NCI-H460 (cell line): ENCODE measurements around the gene SLC13A3. TPM values are rescaled to one million over a fixed set of nuclear protein-coding genes. Genes with fewer than 3 reads are reported as not detected.
A peak's percentile ranks its signal among the peaks of the same experiment; 100 is the strongest.

Source experiments
- DNase-seq: peaks from one replicate; pipeline ENCODE4 v3.0.0-alpha.2; 2016; ENCODE audit warnings: low read depth; ENCODE audit errors: extremely low read depth
- total RNA-seq: library from RNA; depleted of rRNA; stranded (reverse); fragments of >200 nt; shearing (Covaris generic); gene quantifications from 2 replicates; pipeline ENCODE4 v1.2.3, GENCODE V29; 2014; rRNA removed

Gene SLC13A3
- total RNA-seq, 1 experiment from 2014 or later = not detected

DNA sequence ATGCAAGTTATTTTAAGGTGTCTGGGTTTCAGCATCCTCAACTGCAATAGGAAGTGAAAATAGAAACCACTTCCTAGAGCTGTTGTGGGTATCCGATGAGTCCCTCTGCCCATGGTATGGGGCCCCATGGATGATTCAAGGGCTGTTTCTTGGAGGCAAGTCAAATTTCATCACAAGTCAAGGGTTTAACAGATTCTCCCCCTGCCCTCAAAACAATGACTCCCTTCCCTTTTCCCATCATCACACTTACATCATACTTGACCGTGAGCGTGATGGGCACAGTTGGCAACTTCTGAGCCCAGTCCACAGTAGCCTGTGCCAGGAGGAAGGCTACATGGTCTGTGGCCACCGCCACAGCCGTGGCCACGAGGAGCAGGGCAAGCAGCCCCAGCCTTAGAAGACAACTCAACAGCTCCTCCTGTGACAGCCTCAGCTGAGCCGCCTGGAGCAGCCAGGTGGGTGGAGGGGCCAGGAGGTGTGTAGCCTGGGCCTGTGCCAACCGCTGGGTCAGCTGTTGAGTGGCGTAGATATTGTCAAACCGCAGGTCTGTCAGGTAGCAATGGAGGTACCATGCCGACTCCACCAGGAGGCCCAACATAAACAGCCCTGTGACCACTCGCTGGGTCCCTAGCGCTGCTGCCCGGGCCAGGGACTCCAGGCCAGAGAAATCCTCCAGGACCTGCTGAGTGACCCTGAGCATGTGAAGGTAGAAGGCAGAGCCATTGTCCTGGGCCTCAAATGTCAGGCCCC, 106.0 kb downstream of the SLC13A3 start:
- no peak for DNase-seq

DNA sequence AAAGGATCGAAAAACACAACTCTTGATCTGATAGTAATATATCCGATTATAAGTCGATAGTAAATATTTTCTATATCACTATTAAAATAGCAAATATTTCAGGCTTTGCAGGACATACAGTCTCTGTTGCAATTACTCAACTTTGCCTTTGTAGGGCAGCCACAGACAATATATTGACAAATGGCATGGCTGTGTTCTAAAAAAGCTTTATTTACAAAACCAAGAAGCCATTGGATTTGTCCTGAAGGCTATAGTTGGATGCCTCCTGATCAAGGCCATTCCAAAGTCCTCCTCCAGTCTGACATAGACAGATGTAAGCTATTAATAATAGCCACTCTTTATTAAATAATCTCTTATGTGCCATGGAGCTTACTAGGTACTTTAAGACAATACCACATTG, 106.7 kb downstream of the SLC13A3 start:
- no peak for DNase-seq

DNA sequence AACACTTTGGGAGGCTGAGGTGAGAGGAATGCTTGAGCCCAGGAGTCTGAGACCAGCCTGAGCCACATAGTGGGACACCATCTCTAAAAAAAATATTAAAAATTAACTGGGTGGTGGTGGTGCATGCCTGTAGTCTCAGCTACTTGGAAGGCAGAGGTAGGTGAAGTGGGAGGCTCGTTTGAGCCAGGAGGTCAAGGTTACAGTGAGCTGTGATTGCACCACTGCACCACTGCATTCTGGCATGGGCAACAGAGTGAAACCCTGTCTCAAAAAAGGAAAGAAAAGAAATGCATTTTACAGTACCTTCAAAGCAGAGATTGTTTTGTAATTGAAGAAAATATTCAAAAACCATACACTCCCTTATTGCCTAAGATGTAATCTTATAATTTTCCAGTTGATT, 107.3 kb downstream of the SLC13A3 start:
- no peak for DNase-seq

DNA sequence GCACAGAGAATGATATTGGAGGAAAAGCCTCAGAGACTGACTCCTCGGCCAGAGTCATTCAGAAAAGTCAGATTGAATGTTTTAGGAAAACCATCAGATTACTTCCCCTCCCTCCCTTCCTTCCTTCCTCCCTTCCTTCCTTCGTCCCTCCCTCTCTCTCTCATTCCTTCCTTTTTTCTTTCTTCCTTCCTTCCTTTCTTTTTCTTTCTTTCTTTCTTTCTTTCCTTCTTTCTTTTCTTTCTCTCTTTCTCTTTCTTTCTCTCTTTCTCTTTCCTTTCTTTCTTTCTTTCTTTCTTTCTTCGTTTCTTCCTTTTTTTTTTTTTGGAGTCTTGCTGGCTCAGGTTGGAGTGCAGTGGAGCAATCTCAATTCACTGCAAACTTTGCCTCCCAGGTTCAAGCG, 108.2 kb downstream of the SLC13A3 start:
- DNase-seq = no peak

DNA sequence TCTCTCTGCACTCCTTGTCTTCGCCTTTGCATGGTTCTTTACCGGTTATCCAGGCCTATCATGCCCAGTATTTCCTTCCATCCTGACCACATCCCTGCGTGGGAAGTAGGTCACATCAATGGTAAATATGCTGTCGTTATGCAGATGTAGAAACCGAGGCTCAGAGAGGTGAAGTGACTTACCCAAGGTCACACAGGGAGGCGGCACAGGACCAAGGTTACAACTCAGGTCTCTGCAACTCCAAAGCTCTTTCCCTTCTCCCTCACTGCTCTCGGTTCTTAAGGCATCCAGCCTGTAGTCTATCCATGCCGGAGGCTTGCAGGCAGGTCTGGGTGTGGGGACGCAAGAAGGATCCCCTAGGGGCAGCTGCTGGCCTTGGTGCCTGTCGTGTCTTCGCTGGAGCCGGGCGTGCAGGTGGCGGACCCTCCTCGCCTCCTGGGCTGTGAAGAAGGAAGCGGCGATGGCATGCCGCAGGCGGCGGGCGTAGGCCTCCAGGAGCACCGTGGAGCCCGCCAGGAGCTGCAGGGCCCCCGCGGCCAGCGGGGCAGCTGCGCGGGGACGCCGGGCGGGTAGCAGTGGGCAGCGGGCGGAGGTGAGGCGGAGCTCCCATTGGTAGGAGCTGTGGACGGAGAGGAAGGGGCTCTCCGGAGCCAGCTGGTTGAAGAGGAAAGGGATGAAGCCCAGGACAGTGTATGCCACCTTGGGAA, 109.9 kb downstream of the SLC13A3 start:
- no peak for DNase-seq

DNA sequence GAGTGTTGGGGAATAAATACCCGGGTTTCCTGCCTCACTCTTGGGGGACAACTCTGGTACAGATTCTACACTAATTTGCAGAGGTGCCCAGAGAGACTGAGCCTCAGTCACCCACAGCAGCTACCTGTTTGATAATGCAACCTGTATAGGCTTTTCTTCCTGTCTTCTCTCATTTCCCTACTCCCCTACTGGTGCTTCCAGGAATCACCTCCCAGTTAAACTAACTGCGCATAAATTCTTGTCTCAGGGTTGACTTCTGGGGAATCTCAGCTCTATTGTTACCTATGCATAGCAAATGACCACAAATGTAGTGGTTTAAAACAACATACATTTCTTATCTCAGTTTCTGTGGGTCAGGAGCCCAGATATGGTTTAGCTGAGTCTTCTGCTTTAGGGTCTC, 112.1 kb downstream of the SLC13A3 start:
- no peak for DNase-seq

DNA sequence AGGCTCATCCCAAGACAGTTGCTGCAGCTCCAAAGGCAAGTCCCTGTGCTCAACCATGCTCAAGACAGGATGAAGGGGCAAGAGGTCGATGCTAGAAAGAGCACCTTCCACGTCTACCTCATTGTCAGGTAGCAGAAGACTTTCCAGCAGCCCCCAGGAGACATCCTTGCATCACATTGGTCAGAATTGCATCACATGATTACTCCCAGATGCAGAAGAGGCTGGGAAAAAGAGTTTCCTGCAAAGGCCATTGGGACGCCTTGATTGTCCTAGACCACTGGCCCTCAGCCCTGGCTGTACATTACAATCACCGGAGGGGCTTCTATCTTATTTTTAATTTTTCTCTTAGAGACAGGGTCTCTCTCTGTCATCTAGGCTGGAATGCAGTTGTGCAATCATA, 120.6 kb downstream of the SLC13A3 start:
- no peak for DNase-seq

DNA sequence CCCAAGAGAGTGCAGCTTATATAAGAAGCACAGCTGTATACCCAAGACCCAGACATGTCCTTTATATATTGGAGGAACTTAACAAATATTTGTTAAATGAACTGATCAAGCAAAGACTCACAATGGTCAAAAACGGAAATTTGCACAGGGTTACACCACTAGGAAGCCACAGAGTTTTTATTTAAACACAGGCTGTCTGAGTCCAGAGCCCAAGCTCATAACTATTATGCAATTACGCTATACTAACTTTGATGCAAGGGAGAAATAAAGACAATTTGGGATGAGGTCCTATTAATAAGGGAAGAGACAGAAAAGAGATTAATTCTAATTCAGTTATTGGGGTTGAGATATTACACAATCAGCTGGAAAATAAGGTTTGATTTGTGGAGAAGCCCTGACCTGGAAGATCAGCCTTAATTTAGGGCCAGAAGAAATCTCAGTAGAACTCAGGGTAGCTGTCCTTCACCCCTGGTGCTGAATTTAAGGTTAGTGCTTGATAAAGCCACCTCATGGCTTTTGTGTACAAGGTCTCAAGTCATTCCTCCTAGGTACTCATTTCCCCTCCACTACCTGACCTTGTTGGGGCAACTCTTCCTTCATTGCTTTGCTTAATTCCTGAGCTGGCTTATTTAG, 127.4 kb downstream of the SLC13A3 start:
- DNase-seq = no peak

DNA sequence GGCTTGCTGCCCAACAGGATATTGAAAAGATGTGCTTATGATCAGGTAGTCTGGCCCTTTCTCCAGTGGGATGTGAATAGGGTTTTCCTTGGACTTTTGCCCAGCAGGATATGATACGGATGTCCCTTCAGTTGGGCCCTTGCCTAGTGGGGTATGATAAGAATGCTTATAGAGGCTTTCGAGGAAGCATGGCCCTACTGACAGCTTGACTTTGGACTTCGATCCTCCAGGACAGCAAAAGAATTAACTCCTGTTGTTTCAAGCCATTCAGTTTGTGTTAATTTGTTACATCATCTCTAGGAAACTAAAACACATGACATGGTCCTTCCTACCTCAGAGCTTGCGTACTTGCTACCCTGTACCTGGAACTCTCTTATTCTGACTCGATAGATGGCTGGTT, 128.2 kb downstream of the SLC13A3 start:
- DNase-seq = no peak

DNA sequence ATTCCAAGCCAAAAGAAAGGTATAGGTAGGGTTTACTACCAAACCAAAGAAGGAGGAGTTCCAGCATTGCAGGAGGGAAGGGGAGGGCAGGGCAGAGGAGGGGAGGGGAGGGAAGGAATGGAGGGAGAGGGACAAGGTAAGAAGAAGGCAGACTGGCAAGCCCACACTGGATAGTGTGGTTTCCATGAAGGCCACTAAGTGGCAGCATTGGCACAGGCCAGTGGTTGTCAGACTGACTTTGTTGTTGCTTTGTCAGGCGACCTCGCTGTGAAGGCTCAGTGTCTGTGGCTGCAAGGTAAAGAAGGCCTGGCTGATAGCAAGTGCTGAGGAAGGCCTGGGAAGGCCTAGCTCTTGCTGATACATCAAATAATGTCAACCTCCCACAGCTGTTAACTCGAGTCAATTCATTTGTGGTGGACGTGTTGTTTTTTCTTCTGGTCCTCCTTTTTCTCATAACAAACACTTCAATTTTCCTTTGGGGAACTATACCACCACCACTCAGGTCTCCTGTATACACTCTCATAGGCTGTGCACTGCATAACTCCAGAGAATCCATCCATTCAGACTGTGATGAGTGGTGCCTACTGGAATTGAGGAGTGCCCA, 130.2 kb downstream of the SLC13A3 start:
- DNase-seq = peak; percentile 35

DNA sequence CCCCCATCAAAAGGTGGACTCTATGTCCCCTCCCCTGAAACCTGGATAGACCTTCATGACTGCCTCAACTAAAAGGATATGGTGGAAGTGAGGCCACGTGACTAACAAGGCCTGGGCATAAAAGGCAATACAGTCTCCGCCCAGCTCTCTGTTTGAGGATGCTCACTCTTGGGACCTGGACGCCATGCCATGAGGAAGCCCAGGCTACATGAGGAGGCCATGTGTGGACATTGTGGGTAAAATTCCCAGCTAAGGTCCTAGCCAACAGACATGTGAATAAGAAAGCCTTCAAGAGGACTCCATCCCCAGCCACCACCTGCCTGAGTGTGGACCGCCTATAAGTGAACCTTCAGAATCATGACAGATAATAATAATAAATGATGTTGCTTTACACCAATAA, 130.7 kb downstream of the SLC13A3 start:
- no peak for DNase-seq

DNA sequence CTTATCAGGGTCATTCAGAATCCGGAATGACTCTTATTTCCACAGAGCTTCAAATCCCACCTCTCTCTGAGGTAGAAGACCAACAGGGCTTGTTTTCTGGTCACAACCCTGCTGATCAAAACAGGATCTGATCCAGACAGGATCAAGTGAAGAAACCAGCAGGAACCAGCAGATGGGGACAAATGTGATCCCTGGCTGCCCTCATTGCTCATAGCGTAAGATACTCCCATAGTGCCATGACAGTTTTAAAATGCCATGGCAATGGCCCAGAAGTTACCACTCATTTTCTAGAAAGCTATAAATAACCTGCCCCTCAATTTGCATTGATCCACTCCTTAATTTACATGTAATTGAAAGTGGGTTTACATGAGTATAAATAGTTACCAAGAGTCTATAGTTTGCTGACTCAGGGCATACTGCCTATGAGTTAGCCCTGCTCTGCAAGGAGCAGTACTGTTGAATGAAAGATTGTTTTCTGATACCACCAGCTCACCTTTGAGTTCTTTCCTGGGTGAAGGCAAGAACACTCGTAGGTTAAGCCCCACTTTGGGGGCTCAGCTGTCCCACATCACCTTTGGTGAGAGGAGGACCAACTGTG, 131.7 kb downstream of the SLC13A3 start:
- no peak for DNase-seq

DNA sequence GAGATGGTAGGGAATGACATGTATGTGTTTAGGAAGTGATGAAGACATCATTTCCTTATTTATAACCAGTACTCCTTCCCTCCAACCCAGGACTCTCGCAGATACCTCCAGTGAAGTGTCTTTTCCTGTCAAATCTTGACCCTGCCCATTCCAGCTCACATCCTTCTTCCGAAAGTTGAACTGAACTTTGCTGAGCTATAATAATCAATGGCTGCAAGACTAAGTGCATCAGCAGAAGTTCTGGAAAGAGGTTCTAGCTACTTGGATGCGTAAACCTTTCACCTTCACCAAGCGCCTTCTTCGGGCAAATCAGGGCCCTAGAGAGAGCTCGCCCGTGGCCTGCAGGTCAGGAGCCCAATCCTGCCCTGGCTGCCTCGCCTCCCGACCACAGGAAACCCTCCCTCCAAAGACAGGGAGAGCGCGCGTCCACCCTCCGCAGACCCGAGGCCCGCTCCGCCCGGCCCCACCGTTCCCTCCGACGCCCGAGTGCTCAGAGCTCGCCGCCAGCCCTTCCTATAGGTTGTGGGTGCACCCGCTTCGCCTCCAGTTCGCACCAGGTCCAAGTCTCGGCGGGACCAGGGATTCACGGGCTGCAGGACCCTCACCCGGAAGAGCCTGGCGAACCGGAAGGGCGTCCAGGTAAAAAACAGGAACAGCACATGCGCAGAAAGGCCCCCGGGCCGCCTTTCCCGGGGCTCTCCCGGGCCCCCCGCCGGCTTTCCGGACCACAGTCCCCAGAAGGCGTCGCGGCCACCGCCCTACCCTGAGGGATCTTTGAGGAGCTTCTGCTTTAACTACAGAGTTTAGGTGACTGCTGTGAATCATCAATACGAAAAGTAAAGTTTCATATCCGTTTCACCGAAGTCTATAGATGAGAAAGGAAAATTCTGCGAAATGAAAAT, 138.1 kb downstream of the SLC13A3 start, which contains the start of gene ZNF334:
TSS of gene ZNF334 (minus strand) at position 617 of the 902 bp plus-strand sequence. CDS start 1,457 bp downstream, outside the sequence.
- DNase-seq = peak; percentile 11

DNA sequence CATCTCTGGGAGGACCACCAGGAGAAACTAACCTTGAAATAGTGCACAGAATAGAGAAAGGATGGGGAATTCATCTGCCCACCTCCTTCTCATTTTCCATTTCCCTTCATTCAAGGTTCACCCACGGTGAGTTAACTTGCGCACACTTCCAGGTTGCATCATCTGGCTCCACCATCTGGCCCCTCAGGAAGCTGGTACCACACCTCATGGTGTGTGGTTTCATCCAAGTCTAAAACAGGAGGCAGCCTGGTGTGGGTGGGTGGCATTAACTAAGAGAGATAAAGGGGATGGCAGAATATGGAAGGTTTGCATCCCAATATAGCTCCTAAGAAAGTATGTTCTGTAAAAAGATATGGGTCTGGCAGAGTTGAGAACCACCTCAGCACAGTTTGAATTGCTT, 141.7 kb downstream of the SLC13A3 start:
- no peak for DNase-seq

Other genes starting within 250 kb of the SLC13A3 start
- 14.1 and 22.3 TPM in 2 replicates for gene ELMO2, start 244.8 kb downstream of the SLC13A3 start, total RNA-seq
- 0.66 and 0.94 TPM in 2 replicates for gene ZNF334, start 137.9 kb downstream of the SLC13A3 start, total RNA-seq
- gene OCSTAMP, start 100.8 kb downstream of the SLC13A3 start, total RNA-seq = not detected in 2 replicates
- 24.2 and 24.6 TPM in 2 replicates for gene TP53RK, start 38.0 kb upstream of the SLC13A3 start, total RNA-seq
- gene SLC2A10, start 58.2 kb upstream of the SLC13A3 start, total RNA-seq = 0.23 and 0.30 TPM in 2 replicates
- 0.32 and 1.3 TPM in 2 replicates for gene EYA2, start 243.4 kb upstream of the SLC13A3 start, total RNA-seq